GM12874 (cell line): ENCODE data around the gene FOXO3.

ENCODE experiments used
- TF ChIP-seq, protein P1 (sequence below): IDR thresholded peaks from 2 replicates; pipeline ENCODE4 v1.5.1; 2011; ENCODE audit warnings: low read depth, mild to moderate bottlenecking, control low read depth, low read length, moderate library complexity; ENCODE audit not compliant: insufficient read depth

Gene FOXO3

DNA sequence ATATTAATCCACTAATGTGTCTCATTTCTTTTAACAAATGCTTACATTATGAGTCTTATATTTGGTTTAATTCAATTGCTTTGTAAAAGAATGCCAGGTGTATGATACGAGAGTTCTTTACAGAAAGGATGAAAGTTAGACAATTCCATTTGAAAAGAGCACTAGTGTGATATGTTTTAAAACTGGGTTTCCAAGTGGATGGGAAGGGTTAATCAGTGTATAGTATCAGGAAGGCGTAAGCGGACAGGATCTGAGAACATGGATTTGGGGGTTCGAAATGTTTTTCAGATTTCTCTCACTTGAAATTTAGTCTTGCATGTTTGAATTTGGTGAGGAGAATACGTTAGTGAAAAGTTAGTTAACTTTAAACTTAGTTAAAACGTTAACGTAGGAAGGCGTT is 2.6 kb downstream of the FOXO3 start:
- TF ChIP-seq, protein P1, sequence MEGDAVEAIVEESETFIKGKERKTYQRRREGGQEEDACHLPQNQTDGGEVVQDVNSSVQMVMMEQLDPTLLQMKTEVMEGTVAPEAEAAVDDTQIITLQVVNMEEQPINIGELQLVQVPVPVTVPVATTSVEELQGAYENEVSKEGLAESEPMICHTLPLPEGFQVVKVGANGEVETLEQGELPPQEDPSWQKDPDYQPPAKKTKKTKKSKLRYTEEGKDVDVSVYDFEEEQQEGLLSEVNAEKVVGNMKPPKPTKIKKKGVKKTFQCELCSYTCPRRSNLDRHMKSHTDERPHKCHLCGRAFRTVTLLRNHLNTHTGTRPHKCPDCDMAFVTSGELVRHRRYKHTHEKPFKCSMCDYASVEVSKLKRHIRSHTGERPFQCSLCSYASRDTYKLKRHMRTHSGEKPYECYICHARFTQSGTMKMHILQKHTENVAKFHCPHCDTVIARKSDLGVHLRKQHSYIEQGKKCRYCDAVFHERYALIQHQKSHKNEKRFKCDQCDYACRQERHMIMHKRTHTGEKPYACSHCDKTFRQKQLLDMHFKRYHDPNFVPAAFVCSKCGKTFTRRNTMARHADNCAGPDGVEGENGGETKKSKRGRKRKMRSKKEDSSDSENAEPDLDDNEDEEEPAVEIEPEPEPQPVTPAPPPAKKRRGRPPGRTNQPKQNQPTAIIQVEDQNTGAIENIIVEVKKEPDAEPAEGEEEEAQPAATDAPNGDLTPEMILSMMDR: no peak

DNA sequence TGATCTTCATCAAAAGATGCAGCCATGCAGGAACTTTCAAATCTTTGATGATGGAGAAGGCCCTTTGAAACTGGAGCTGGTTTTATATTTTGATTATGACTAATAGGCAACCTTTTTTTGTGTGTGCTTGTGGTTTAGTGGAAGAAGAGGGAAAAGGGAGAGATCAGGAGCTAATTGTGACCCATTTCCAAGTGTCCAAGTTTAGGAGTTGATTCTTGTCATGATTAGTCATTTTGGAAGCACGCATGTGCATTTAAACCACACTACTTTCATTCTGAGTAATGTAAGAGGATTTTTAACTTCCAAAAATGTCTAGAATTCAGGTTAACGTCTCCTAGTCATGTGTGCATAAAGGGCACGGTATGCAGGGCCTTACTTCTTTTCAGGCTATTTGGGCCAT is 3.5 kb downstream of the FOXO3 start:
- TF ChIP-seq, protein P1: no peak

DNA sequence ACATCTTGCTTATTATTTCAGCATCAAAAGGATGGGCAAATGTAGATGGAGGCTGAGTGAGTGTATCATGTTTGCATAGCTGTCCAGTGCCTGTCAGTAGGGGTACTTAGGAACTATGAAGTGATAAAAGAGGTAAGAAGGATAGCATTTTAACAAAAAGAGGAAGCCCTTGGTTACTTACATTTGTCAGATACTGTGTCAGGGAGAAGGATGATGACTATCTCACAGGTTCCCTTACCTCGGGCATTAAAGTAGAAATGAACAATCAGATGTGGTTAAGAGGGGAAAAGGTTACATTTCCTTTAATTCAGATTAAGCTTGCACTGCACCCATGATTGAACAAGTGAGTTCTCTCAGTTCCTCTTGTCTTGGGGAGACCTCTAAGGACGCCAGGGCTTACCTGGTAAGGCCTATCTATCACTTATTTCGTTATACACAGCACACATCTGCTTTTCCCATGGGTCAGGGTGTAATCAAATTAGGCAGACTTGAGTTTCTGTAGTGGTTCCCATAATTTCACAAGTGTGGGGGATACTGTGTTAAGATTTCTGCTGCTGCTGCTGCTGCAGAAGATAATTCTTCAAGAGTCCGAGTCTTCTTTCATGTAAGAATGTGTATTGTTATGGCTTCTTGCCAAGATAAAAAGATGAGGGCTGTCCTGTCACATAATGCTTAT is 4.5 kb downstream of the FOXO3 start:
- TF ChIP-seq, protein P1: no peak

DNA sequence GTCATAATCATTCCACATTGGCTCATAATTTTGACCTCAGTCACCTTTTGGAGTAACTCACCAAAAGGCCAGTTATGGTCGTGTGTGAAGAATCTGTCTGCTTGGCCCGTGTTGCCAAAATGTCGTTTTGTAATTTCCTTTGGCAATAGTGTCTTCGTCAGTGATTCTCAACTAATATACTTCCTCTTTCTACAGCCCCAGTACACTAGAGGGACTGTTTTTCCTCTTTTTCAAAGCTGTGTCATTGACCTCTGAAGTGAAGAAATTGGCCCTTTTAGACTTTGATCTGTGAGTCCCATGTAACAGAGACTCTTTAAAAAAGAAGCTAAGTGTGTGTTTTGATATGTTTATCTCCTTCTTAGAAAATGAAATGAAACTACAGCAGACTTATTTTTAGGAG is 5.2 kb downstream of the FOXO3 start:
- TF ChIP-seq, protein P1: no peak

DNA sequence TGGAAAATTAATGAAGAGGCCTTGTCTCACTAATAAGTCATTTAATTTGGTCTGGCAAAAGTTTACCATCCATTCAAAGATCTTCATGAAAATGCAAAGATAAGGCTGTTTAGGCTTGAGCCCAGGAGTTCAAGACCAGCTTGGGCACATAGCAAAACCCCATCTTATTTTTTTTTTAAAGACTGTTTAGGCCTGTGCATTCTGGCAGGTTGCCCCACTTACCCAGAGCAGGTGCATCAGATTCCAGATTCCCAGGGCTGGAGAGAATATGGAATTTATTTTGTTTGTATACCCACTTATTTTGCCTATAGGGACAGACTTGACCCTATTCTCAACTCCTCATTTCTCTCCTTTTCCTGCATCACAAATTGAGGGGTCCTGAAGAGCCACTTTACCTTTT is 5.7 kb downstream of the FOXO3 start:
- TF ChIP-seq, protein P1: no peak

DNA sequence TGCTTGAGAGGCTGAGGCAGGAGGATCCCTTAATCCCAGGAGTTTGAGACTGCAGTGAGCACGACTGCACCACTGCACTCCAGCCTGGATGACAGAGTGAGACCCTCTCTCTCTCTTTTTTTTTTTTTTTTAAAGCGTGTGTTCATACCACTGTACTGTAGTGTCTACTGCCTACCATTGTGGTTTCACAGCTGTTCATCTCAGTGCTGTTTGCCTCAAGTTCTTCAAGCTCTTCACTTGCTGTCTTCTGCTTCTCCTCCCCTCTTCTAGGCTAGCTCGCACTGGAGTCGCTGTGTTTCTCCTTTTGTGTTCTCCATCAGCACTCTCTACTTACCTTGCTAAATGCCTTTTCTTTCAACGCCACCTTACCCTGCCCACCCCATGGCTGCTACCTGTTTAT is 7.4 kb downstream of the FOXO3 start:
- TF ChIP-seq, protein P1: no peak

DNA sequence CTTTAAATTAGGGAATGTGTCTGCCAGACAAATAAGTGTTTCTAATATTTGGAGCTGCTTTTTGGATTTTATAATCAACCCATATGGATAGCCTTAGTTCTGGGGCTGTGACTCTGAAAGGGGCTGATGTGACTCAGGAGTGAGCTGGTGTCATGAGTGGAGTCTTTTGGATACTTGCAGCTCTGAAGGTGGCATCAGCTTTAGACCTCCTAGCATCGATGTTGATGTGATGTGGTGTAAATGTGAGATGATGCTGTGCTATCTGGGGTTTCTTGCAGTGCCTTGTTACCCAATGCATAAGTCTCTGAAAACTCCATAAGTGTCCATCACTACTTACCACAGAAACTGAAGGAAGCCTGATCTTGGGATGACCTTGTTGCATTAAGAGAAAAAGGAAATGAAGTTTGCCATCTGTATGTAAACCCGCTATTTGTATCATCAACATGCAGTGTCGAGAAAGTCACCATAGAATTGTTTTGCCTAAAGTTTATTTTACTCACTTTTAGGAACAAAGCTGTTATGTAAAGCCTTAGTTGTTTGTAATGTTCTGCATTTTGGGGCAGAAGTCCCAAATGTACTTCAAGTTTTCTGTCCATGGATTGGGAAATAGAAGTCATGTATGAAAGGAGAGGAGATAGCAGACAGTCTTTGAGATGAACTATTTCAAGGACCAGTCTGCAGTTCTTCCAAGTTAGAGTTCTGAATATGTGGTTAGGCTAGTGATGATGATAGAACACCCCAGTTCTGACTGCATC is 8.0 kb downstream of the FOXO3 start:
- TF ChIP-seq, protein P1: no peak
